ENCODE results near the gene TECPR2. TPM values are rescaled to one million over a fixed set of nuclear protein-coding genes. Genes with fewer than 3 reads are reported as not detected.

Gene TECPR2
- total and polyA plus RNA-seq, 2 of the 13 experiments (the other 11 are each of a cell fraction or from before 2014, with no cell fraction given) = 3.5 to 5.7 TPM

- TF ChIP-seq, protein P1, sequence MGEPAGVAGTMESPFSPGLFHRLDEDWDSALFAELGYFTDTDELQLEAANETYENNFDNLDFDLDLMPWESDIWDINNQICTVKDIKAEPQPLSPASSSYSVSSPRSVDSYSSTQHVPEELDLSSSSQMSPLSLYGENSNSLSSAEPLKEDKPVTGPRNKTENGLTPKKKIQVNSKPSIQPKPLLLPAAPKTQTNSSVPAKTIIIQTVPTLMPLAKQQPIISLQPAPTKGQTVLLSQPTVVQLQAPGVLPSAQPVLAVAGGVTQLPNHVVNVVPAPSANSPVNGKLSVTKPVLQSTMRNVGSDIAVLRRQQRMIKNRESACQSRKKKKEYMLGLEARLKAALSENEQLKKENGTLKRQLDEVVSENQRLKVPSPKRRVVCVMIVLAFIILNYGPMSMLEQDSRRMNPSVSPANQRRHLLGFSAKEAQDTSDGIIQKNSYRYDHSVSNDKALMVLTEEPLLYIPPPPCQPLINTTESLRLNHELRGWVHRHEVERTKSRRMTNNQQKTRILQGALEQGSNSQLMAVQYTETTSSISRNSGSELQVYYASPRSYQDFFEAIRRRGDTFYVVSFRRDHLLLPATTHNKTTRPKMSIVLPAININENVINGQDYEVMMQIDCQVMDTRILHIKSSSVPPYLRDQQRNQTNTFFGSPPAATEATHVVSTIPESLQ (CRISPR knock-in tag; conservative IDR thresholded peaks at IDR 0.05) = no peak
- TF ChIP-seq UBTF (CRISPR knock-in tag; IDR thresholded peaks at IDR 0.05) (peak; percentile 51; the same call in 1 of the 2 replicates), KAT8 (CRISPR knock-in tag; IDR thresholded peaks at IDR 0.05) (no peak), SNAPC2 (CRISPR knock-in tag; IDR thresholded peaks at IDR 0.05) (no peak), ZNF607 (CRISPR knock-in tag; IDR thresholded peaks at IDR 0.05; ENCODE audit: borderline replicate concordance) (0 out of 2 replicates have a peak, but pooled peaks have one; percentile 10), BCL6 (CRISPR knock-in tag; IDR thresholded peaks at IDR 0.05) (peak; percentile 39; the same call in 1 of the 2 replicates), GFI1 (CRISPR knock-in tag; IDR thresholded peaks at IDR 0.05; ENCODE audit: borderline replicate concordance) (peak; percentile 68; the same call in 1 of the 2 replicates), ZNF138 (CRISPR knock-in tag; IDR thresholded peaks at IDR 0.05; ENCODE audit: low read depth) (no peak), TCF7 (IDR thresholded peaks at IDR 0.05; ENCODE audit: low read depth) (no peak), NFATC3 (CRISPR knock-in tag; IDR thresholded peaks at IDR 0.05) (no peak), ZNF510 (CRISPR knock-in tag; IDR thresholded peaks at IDR 0.05; ENCODE audit: low read depth) (no peak), RFXAP (CRISPR knock-in tag; IDR thresholded peaks at IDR 0.05; ENCODE audit: borderline replicate concordance) (no peak), ZNF20 (CRISPR knock-in tag; IDR thresholded peaks at IDR 0.05) (no peak), NR2F2 (IDR thresholded peaks at IDR 0.05; ENCODE audit: borderline replicate concordance, low read depth) (peak; percentile 72), PTBP1 (IDR thresholded peaks at IDR 0.05; ENCODE audit: low read depth, low read length, poor library complexity, severe bottlenecking) (no peak)
- TF ChIP-seq, protein P2, sequence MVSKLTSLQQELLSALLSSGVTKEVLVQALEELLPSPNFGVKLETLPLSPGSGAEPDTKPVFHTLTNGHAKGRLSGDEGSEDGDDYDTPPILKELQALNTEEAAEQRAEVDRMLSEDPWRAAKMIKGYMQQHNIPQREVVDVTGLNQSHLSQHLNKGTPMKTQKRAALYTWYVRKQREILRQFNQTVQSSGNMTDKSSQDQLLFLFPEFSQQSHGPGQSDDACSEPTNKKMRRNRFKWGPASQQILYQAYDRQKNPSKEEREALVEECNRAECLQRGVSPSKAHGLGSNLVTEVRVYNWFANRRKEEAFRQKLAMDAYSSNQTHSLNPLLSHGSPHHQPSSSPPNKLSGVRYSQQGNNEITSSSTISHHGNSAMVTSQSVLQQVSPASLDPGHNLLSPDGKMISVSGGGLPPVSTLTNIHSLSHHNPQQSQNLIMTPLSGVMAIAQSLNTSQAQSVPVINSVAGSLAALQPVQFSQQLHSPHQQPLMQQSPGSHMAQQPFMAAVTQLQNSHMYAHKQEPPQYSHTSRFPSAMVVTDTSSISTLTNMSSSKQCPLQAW (CRISPR knock-in tag; IDR thresholded peaks at IDR 0.05) = no peak
- TF ChIP-seq, protein P3, sequence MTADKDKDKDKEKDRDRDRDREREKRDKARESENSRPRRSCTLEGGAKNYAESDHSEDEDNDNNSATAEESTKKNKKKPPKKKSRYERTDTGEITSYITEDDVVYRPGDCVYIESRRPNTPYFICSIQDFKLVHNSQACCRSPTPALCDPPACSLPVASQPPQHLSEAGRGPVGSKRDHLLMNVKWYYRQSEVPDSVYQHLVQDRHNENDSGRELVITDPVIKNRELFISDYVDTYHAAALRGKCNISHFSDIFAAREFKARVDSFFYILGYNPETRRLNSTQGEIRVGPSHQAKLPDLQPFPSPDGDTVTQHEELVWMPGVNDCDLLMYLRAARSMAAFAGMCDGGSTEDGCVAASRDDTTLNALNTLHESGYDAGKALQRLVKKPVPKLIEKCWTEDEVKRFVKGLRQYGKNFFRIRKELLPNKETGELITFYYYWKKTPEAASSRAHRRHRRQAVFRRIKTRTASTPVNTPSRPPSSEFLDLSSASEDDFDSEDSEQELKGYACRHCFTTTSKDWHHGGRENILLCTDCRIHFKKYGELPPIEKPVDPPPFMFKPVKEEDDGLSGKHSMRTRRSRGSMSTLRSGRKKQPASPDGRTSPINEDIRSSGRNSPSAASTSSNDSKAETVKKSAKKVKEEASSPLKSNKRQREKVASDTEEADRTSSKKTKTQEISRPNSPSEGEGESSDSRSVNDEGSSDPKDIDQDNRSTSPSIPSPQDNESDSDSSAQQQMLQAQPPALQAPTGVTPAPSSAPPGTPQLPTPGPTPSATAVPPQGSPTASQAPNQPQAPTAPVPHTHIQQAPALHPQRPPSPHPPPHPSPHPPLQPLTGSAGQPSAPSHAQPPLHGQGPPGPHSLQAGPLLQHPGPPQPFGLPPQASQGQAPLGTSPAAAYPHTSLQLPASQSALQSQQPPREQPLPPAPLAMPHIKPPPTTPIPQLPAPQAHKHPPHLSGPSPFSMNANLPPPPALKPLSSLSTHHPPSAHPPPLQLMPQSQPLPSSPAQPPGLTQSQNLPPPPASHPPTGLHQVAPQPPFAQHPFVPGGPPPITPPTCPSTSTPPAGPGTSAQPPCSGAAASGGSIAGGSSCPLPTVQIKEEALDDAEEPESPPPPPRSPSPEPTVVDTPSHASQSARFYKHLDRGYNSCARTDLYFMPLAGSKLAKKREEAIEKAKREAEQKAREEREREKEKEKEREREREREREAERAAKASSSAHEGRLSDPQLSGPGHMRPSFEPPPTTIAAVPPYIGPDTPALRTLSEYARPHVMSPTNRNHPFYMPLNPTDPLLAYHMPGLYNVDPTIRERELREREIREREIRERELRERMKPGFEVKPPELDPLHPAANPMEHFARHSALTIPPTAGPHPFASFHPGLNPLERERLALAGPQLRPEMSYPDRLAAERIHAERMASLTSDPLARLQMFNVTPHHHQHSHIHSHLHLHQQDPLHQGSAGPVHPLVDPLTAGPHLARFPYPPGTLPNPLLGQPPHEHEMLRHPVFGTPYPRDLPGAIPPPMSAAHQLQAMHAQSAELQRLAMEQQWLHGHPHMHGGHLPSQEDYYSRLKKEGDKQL (CRISPR knock-in tag; IDR thresholded peaks at IDR 0.05; ENCODE audit: low read depth) = no peak
Measured at GRCh38 chr14:102442241-102443211, 79.8 kb downstream of the TECPR2 start (continued).
